DMS79 (cell line): ENCODE measurements around the gene CHKA.

Experiments used
- DNase-seq: peaks from one replicate; lab custom pipeline; 2025; lab: John Stamatoyannopoulos, UW

The CHKA gene

DNA sequence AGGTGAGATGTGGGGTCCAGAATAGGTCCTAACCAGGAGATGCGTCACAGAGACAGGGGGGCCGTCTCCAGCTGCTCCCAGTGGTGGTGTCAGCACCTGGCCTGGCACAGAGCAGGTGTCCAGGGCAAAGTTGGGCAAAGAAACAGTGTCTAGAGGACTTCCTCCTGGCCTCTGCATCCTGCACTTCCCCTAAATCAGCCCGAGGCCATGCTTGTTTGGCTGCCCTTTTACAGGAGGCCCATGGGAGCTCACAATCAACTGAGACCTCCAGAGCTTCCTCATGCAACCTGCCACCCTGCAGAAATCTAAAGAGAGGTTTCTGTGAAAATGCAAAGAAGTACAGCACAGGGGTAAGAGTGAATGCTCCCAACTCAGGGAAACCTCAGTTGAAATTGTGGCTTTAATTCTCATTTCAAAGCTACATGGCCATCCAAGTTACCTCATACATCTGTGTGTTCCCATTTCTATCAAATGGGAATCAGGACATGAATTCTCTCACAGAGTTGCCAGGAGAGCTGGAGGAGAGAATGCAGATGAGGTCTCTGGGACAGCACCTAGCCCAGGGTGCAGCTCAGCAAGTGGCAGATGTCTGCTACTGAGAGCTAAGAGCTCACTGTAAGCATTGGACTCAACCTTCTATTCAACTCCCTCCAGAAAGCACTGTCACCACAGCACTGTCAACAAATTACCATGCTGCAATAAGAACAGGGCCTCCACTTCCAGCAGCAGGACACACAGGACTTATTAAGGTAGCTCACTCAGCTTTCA lies 49.7 kb downstream of the CHKA start:
- DNase-seq, result no peak

DNA sequence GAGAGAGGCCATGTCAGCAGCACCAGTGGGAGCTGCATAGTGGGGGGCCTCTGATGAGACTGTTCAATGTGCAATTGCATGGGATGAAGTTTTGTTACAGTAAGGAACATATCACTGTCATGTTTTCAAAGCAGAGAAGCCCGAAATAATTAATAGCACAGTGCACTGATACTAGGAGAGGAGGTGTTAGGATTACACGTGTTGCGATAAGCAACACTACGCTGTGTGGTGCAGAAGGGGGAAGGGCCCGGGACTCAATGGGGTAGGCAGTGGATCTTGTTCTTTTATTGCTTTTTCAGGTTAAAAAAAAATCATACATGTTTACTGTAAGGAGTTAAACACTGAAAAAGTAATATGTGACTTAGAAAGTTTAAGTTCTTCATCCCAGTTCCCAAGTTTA lies 53.2 kb downstream of the CHKA start:
- DNase-seq, result no peak

GRCh38 chr11:68066742-68067141 lies 54.4 kb downstream of the CHKA start:
- no peak for DNase-seq

GRCh38 chr11:68065841-68066240 lies 55.3 kb downstream of the CHKA start:
- no peak for DNase-seq

- DNase-seq, result no peak
Measured at GRCh38 chr11:68064926-68065325, 56.3 kb downstream of the CHKA start.

- DNase-seq, result no peak
Measured at GRCh38 chr11:68061508-68061907, 59.7 kb downstream of the CHKA start.

- no peak for DNase-seq
Measured at GRCh38 chr11:68057807-68058206, 63.4 kb downstream of the CHKA start.

DNA sequence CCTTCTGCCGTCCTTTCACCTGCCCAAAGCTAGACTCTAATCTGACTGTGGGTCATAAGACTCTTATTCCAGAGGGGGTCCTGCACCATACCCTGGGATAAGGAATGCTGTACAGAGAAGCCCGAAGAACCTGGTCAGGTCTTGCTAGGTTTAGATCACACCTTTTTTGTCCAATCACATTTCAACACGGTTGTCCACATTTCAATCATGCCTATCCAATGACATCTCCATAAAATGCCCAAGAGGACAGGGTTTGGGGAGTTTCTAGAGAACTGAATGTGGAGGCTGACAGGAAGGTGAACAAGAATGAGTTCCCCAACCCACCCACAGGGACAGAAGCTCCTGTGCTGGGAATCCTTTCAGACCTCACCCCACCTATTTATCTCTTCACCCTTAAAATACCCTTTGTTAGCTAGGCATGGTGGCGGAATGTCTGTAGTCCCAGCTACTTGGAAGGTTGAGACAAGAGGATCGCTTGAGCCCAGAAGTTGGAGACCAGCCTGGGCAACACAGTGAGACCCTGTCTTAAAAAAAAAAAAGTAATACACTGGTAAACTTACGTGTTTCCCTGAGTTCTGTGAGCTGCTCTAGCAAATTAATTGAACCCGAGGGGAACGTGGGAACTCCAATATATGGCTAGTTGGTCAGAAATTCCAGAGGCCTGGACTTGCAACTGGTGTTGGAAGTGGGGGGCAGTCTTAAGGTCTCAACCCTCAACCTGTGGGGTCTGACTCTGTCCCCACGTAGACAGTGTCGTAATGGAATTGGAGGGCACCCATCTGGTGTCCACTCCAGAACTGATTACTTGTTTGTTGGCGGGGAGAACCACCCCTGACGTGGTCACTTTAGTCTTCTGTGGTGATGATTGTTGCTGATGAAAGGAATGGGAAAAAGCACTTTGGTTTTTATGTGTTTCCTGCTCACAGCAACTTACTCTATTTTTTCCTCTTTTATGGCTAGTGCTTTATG lies 64.6 kb downstream of the CHKA start:
- no peak for DNase-seq

DNA sequence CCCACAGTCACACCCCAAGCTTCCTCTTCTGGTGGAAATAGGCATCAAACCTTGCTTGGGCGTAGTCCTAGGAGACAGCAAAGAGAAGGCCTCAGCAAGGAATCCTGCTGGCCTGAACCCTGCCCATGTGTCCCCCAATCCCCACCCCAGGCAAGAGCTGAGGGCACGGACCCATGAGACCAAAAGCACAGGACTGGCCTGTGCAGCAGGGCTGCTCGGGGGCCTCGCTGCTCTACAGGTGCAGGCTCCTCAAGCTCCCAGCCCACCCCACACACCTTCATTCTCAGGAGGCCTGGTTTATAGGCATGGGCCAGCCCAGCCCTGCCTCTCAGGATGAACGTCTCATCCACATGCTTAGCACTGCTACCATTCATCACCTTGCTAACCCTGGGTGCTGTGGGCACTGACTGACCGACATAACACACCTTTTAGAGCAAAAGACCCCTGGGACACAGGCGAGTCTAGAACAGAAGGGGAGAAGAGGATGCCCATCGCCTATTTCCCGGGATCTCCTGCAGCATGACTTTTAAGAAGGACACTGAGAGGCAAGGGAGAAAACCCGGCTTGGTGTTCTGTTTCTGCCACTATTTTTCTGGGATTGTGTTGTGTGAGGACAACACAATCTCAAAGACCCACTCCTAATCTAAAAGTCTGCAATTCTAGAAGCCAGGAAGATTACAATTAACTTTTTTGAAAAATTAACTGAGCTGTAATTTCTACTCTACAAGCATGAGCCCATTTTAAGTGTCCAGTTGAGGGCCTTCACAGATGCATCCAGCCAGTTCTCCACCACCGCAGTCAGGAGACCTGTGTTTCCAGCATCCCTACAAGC lies 67.0 kb downstream of the CHKA start:
- no peak for DNase-seq

GRCh38 chr11:68053117-68053516 lies 68.1 kb downstream of the CHKA start:
- DNase-seq, result no peak

DNA sequence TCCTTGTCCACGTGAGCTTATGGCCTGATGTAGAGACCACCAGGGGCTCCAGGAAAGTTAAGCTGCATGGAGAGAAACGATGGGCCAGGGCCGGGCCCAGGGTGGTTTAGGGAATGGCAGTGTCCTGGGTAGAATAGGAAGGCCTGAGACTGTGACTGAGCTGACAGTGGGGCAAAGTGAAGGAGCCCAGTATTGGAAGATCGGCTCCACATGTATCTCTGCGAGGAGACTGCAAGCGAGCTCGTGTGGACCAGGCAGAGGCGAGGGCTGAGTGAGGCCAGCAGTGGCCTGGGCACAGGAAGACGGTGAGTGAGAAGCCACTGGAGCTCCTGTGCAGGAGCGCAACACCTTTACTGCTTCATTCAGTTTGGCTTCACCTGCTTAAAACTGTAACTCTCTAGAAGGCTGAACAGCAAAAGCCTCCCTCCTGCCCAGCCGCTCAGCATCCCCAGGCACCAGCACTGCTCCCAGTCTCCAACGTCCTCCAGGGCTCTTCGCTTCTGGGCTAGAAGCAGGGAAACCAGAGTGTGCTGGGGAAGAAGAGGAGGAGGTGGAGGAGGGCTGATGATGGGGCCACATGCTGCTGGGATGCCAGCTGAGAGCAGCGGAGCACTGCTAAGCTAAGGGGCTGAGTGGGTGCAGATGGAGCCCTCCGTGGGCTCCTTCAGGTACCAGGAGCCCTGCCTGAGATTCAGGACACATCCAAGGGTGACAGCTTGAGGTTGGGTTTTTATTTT lies 68.9 kb downstream of the CHKA start:
- DNase-seq, result no peak

GRCh38 chr11:68051191-68052136 lies 69.7 kb downstream of the CHKA start:
- DNase-seq, result no peak

GRCh38 chr11:68050371-68050841 lies 70.8 kb downstream of the CHKA start:
- DNase-seq, result no peak

- no peak for DNase-seq
Measured at GRCh38 chr11:68049509-68050370, 71.4 kb downstream of the CHKA start.

DNA sequence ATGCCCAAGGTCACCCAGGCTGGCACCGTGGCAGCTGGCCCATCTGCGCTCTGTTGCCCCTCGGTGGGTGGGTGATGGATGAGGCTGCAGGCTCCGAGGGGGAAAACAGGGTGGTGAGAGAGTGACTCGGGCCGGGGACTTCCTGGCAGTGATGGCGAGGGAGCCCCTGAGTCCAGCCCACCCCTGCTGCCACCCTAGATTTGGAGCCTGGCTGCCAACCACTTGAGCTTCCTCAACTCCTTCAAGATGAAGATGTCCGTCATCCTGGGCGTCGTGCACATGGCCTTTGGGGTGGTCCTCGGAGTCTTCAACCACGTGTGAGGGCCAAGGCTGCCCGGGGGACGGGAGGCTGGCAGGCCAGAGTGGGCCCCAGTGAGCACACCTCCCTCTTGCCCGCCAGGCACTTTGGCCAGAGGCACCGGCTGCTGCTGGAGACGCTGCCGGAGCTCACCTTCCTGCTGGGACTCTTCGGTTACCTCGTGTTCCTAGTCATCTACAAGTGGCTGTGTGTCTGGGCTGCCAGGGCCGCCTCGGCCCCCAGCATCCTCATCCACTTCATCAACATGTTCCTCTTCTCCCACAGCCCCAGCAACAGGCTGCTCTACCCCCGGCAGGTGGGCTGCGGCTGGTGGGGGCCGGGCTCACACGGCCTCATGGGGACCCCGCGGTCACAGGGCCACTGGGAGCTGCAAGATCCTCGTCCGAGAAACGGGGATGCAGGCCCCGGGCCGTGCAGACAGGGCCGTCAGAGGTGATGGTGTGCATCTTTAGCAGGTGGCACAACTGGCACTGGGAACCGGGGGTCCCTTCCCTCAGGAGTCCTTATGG lies 72.3 kb downstream of the CHKA start:
- no peak for DNase-seq

DNA sequence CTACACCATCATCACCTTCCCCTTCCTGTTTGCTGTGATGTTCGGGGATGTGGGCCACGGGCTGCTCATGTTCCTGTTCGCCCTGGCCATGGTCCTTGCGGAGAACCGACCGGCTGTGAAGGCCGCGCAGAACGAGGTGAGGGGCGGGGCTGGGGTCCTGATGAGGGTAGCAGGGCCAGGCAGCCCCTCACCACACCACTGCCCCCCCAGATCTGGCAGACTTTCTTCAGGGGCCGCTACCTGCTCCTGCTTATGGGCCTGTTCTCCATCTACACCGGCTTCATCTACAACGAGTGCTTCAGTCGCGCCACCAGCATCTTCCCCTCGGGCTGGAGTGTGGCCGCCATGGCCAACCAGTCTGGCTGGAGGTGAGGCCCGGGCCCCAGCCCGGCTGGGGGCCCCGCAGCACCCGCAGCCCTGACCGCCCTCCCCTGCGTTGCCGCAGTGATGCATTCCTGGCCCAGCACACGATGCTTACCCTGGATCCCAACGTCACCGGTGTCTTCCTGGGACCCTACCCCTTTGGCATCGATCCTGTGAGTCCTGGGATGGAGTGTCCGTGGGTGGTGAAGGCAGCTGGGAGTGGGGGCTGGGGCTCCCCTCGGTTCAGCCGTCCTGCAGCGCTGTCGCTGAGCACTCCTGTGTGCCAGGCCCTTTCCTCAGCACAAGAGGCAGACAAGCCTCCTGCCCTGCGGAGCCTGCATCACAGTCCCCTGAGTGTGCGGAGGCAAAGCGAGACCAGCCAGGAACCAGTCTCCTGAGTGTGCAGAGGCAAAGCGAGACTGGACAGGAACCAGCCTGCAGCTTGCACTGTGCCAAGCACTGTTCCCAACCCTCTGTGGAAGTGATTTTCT lies 73.5 kb downstream of the CHKA start:
- no peak for DNase-seq

DNA sequence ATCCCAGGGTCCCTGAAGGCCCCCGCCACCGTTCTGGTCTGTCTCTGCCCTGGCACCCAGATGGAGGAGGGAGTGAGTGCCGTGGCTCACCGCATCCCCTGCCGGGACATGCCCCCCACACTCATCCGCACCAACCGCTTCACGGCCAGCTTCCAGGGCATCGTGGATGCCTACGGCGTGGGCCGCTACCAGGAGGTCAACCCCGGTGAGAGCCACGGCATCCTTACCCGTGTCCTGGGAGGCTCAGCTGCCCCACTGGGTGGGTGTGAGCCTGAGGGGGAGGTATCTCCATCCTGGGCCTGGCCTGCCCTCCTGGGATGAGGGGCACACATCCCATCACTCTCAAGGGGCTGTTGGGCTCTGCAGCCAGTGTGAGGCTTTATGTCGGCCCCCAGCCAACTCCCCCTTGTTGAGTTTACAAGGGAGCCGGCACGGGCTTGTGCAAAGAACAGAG lies 76.3 kb downstream of the CHKA start:
- no peak for DNase-seq
